Measurements from ENCODE around the gene CDKAL1. TPM values are rescaled to one million over a fixed set of nuclear protein-coding genes. Genes with fewer than 3 reads are reported as not detected.

The CDKAL1 gene
- total and polyA plus RNA-seq, 2 experiments from 2014 or later, result 14.4 to 19.5 TPM

GRCh38 chr6:20870021-20870420 is 335.8 kb downstream of the CDKAL1 start:
- WGBS (ENCODE audit: low lambda C conversion rate, missing lambda C conversion rate), result 90% methylated on average over 4 of the region's 4 CpGs
- Histone ChIP-seq H3K79me2 (no peaks in the 10 kb centered on the region), H3K9me3 (ENCODE audit: low read depth) (no peaks in the 10 kb centered on the region), H3K36me3 (replicated peaks; ENCODE audit: insufficient read depth, low read depth) (no peaks in the 10 kb centered on the region), H2AFZ (no peak overlapping the region), H3K27ac (no peak overlapping the region), H3K4me3 (no peak overlapping the region), H3K4me2 (no peak overlapping the region), H4K20me1 (ENCODE audit: insufficient read depth, poor library complexity, severe bottlenecking) (no peaks in the 10 kb centered on the region), H3K9me2 (replicated peaks; ENCODE audit: insufficient read depth) (no peaks in the 10 kb centered on the region), H3K27me3 (no peaks in the 10 kb centered on the region), H3K4me1 (ENCODE audit: insufficient read depth) (peaks cover 8% of the 10 kb centered on the region)
- DNase-seq (ENCODE audit: low spot score), result no peak
- TF ChIP-seq CTCF (IDR thresholded peaks at IDR 0.05; ENCODE audit: poor library complexity), result no peak
- no peak for TF ChIP-seq EZH2 (IDR thresholded peaks at IDR 0.05; ENCODE audit: borderline replicate concordance)
- TF ChIP-seq EZH2phosphoT487 (IDR thresholded peaks at IDR 0.05; ENCODE audit: low read depth, severe bottlenecking, unreplicated experiment), result no peak

- H2AFZ ChIP-seq, result no peak overlapping the region
- H3K9me2 ChIP-seq (replicated peaks; ENCODE audit: insufficient read depth), result no peaks in the 10 kb centered on the region
- no peaks in the 10 kb centered on the region for H4K20me1 ChIP-seq (ENCODE audit: insufficient read depth, poor library complexity, severe bottlenecking)
- H3K4me1 ChIP-seq (ENCODE audit: insufficient read depth), result peaks cover 3% of the 10 kb centered on the region
- no peaks in the 10 kb centered on the region for H3K36me3 ChIP-seq (replicated peaks; ENCODE audit: insufficient read depth, low read depth)
- H3K79me2 ChIP-seq, result no peaks in the 10 kb centered on the region
- no peaks in the 10 kb centered on the region for H3K27me3 ChIP-seq
- no peaks in the 10 kb centered on the region for H3K9me3 ChIP-seq (ENCODE audit: low read depth)
- 31% methylated on average over 1 of the region's 1 CpG for WGBS (ENCODE audit: low lambda C conversion rate, missing lambda C conversion rate)
- H3K27ac ChIP-seq, result no peak overlapping the region
- DNase-seq (ENCODE audit: low spot score), result no peak
- no peak overlapping the region for H3K4me3 ChIP-seq
- TF ChIP-seq EZH2phosphoT487 (IDR thresholded peaks at IDR 0.05; ENCODE audit: low read depth, severe bottlenecking, unreplicated experiment) (no peak), CTCF (IDR thresholded peaks at IDR 0.05; ENCODE audit: poor library complexity) (no peak), EZH2 (IDR thresholded peaks at IDR 0.05; ENCODE audit: borderline replicate concordance) (no peak)
- no peak overlapping the region for H3K4me2 ChIP-seq
These were observed 336.2 kb downstream of the CDKAL1 start for GRCh38 chr6:20870493-20870892.

GRCh38 chr6:20873425-20874190 is 339.4 kb downstream of the CDKAL1 start:
- Histone ChIP-seq H3K4me2 (no peak overlapping the region), H3K79me2 (no peaks in the 10 kb centered on the region), H3K27me3 (no peaks in the 10 kb centered on the region), H3K9me2 (replicated peaks; ENCODE audit: insufficient read depth) (no peaks in the 10 kb centered on the region), H3K36me3 (replicated peaks; ENCODE audit: insufficient read depth, low read depth) (no peaks in the 10 kb centered on the region), H4K20me1 (ENCODE audit: insufficient read depth, poor library complexity, severe bottlenecking) (no peaks in the 10 kb centered on the region), H3K4me1 (ENCODE audit: insufficient read depth) (peaks cover 21% of the 10 kb centered on the region), H2AFZ (no peak overlapping the region), H3K4me3 (no peak overlapping the region), H3K9me3 (ENCODE audit: low read depth) (no peaks in the 10 kb centered on the region), H3K27ac (no peak overlapping the region)
- no peak for DNase-seq (ENCODE audit: low spot score)
- WGBS (ENCODE audit: low lambda C conversion rate, missing lambda C conversion rate), result 65% methylated on average over 7 of the region's 7 CpGs
- TF ChIP-seq EZH2phosphoT487 (IDR thresholded peaks at IDR 0.05; ENCODE audit: low read depth, severe bottlenecking, unreplicated experiment) (no peak), CTCF (IDR thresholded peaks at IDR 0.05; ENCODE audit: poor library complexity) (peak; percentile 17)

Measured in hepatocyte (in vitro differentiated cells).